ENCODE measurements around the gene SLC22A14.
A peak's percentile ranks its signal among the peaks of the same experiment; 100 is the strongest.
"Not testable (repeated sequence)": the region's sequence is repeated elsewhere in the genome, so short reads cannot be mapped to it uniquely, and the experiment has no call there.

SLC22A14 gene

DNA sequence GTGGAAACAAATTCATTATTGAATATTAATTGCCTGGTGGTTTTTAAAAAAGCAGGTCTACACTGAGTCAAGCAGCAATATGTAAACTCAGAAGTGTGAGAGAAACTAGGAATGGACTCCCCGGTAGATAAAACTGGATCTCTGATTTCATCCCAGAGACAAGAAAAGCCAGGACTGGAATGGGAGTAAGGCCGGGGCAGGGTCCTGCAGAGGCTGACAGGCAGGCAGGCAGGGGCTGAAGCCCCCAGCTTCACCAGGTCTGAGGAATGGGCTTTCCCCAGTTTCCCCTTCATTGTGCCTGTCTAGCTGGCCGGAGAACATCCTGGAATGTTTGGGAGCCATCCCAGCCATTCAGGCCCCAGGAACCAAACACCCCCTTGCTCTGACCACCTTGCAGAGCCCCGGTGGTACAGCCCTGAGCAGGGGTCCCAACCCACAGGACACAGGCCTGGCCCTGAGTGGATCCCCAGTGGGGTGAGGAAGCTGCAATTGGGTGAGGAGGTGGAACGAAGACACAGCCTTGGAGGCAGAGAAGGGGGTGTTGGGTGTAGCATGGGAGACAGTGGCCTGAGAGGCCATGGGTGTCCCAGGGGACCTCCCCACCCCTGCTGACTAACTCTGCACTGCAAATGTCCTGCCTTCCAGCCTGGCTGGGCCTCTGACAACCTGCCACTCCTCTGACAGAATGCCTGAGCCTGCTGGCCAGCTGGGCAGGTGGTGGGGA lies 32.8 kb downstream of the SLC22A14 start:
- no peak for DNase-seq

- no peak for DNase-seq
These were observed 33.6 kb downstream of the SLC22A14 start for GRCh38 chr3:38315488-38316230.

GRCh38 chr3:38316356-38317191 lies 34.5 kb downstream of the SLC22A14 start:
- no peak for DNase-seq

- no peak for DNase-seq
These were observed 35.2 kb downstream of the SLC22A14 start for GRCh38 chr3:38317192-38317759.

- no peak for DNase-seq
These were observed 36.9 kb downstream of the SLC22A14 start for GRCh38 chr3:38318766-38319671.

- DNase-seq = not testable (repeated sequence)
These were observed 38.5 kb downstream of the SLC22A14 start for GRCh38 chr3:38320638-38321037.

GRCh38 chr3:38323060-38323459 lies 41.0 kb downstream of the SLC22A14 start:
- no peak for DNase-seq

GRCh38 chr3:38325256-38325655 lies 43.2 kb downstream of the SLC22A14 start:
- no peak for DNase-seq

- no peak for DNase-seq
These were observed 45.4 kb downstream of the SLC22A14 start for GRCh38 chr3:38327335-38328009.

GRCh38 chr3:38331257-38332022 lies 49.3 kb downstream of the SLC22A14 start:
- no peak for DNase-seq

- DNase-seq = no peak
These were observed 50.1 kb downstream of the SLC22A14 start for GRCh38 chr3:38332201-38332600.

DNA sequence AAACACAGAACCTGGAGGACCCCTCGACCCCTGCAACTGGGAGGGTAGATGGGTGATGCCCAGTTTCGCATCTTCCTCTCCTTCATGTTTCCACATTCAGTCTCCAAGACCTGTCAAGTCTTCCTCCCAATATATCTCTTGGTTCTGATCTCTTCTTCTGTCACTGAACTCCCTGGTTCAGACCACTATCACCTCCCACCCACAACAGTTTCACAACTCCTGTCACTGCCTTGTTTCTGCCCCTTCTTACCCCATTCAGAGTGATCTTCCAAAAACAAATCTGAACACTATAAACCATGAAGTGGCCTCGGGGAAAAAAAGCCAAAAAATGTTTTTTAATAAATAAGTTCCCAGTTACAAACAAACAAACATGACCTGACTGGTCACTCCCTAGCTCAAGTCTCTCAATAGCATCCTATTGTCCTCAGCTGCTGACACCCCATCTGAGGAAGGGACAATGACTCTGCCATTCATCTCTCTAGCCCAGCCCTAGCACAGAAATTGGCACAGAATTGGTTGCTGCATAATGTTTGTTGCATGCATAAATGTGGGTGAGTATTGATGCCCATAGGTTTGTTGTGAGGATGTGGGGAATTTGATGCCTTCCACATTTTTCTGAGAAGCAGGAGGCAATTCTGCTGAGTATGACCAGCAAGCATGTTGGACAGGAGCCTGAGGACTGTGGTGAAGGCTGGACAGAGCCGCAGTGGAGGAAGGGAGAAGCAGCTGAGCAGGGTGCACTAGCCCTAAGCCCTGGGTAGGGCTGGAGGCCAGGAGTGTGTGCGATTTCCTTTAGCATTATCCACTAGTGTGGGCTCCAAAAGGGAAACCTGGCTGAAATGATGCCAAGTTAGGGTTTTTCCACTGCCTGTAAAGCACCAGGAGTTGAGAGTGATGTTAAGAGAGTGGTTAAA lies 52.3 kb downstream of the SLC22A14 start:
- no peak for DNase-seq

GRCh38 chr3:38335263-38335662 lies 53.2 kb downstream of the SLC22A14 start:
- DNase-seq = no peak

GRCh38 chr3:38337703-38338102 lies 55.6 kb downstream of the SLC22A14 start:
- no peak for DNase-seq

DNA sequence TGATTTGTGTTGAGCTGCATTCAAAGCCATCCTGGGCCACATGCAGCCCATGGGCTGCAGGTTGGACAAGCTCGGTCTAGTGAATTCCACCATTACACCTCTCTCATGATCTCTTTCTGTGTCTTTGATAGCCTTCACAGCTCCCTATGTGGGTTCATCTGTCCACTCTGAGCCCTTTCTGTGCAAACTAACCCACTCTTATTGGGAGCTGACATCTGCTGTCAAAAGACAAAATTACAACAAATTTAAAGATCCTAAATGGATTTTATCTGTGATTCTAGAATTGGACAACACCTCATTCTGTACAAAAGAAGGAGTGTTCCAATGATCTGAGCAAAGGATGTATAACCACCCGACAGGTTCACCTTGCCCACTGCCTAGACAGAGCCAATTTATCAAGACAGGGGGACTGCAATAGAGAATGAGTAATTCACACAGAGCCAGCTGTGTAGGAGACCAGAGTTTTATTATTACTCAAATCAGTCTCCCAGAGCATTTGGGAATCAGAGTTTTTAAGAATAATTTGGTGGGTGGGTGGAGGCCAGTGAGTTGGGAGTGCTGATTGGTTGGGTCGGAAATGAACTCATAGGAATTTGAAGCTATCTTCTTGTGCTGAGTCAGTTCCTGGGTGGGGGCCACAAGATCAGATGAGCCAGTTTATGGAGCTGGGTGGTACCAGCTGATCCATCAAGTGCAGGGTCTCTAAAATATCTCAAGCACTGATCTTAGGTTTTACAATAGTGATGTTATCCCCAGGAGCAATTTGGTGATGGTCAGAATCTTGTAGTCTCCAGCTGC lies 61.9 kb downstream of the SLC22A14 start:
- DNase-seq = no peak

- peak; percentile 7 for DNase-seq
These were observed 63.9 kb downstream of the SLC22A14 start for GRCh38 chr3:38345879-38346586.

- DNase-seq = peak; percentile 87
These were observed 64.7 kb downstream of the SLC22A14 start, which contains the start of gene XYLB for GRCh38 chr3:38346587-38347410. TSS of gene XYLB (plus strand) at chr3:38346785. CDS start at chr3:38346869, 84 bp downstream.

Data from NCI-H82 (cell line).